ENCODE data around the gene CCKAR. TPM values are rescaled to one million over a fixed set of nuclear protein-coding genes. Genes with fewer than 3 reads are reported as not detected.

CCKAR gene
- total RNA-seq, 4 donors from 2014 or later: not detected

GRCh38 chr4:26432419-26432818, 57.9 kb downstream of the CCKAR start:
- no peak overlapping the region for H3K27ac ChIP-seq
- TF ChIP-seq EP300 (IDR thresholded peaks at IDR 0.05): no peak
- no peak for TF ChIP-seq POLR2A (IDR thresholded peaks at IDR 0.05)
- TF ChIP-seq CTCF (IDR thresholded peaks at IDR 0.05): no peak
- WGBS, 2 donors: 46 to 54% methylated on average over 5 of the region's 5 CpGs
- H3K27me3 ChIP-seq: no peaks in the 10 kb centered on the region
- peaks cover 0 to 14% (median 0%) of the 10 kb centered on the region in 4 donors for H3K4me1 ChIP-seq
- DNase-seq (ENCODE audit: low spot score in 2 of 2): no peak
- peaks cover 0 to 46% (median 0%) of the 10 kb centered on the region in 3 donors for H3K36me3 ChIP-seq
- no peaks in the 10 kb centered on the region for H3K9me3 ChIP-seq
- no peak overlapping the region for H3K4me3 ChIP-seq

GRCh38 chr4:26431461-26432180, 58.7 kb downstream of the CCKAR start:
- WGBS, 2 donors: 87 to 92% methylated on average over 2 of the region's 2 CpGs
- H3K27me3 ChIP-seq: no peaks in the 10 kb centered on the region
- peaks cover 0 to 14% (median 0%) of the 10 kb centered on the region in 4 donors for H3K4me1 ChIP-seq
- no peak overlapping the region for H3K27ac ChIP-seq
- no peak for DNase-seq (ENCODE audit: low spot score in 2 of 2)
- H3K36me3 ChIP-seq: peaks cover 0 to 41% (median 0%) of the 10 kb centered on the region in 3 donors
- H3K9me3 ChIP-seq: no peaks in the 10 kb centered on the region
- TF ChIP-seq CTCF (IDR thresholded peaks at IDR 0.05) (no peak), POLR2A (IDR thresholded peaks at IDR 0.05) (no peak), EP300 (IDR thresholded peaks at IDR 0.05) (no peak)
- no peak overlapping the region for H3K4me3 ChIP-seq

Other genes with a start within 250 kb of the CCKAR start
- 10 to 100 TPM; 67.1 to 80.2 (median 76.5) TPM for gene RBPJ, start 169.5 kb downstream of the CCKAR start, total RNA-seq
- gene TBC1D19, start 93.6 kb upstream of the CCKAR start, total RNA-seq: 10 to 100 TPM; 19.8 to 23.4 (median 20.7) TPM